SK-N-SH (cell line): ENCODE data around the gene DES. TPM values are rescaled to one million over a fixed set of nuclear protein-coding genes. Genes with fewer than 3 reads are reported as not detected.

Experiments
- CTCF ChIA-PET: fragments of 300-600, 350-600 bp; formaldehyde crosslinking; extraction: SDS; loops from one replicate; lab custom pipeline; 2021; lab: Yijun Ruan, JAX
- POLR2A ChIA-PET: fragments of 350-600 bp; sonication (Branson Sonifier 250); formaldehyde crosslinking; extraction: SDS; loops from one replicate; lab custom pipeline; 2020; ENCODE audit warnings: antibody characterized with exemption, inconsistent platforms; lab: Yijun Ruan, JAX
- DNase-seq: peaks from one replicate; pipeline ENCODE4 v3.0.0; 2012
- H2AFZ ChIP-seq: fragments of 200-600 bp; sonication (generic); 2 replicates; pipeline ENCODE4 v1.8.1; 2016; ENCODE audit warnings: antibody characterized with exemption, mild to moderate bottlenecking, low read depth
- H3F3A ChIP-seq: fragments of 200-600 bp; sonication (generic); replicated peaks from 2 replicates; pipeline ENCODE3; 2016; ENCODE audit warnings: antibody characterized with exemption, mild to moderate bottlenecking; ENCODE audit not compliant: insufficient read depth
- H3K27ac ChIP-seq, 2 experiments: fragments of 200-500 bp in 1 of 2; fragments of 200-600 bp in 1 of 2; sonication (Bioruptor generic) in 1 of 2; sonication (generic), shearing (Covaris generic) in 1 of 2; 2 replicates each; pipeline versions ENCODE4 v1.5.1 to v1.6.1; 2014 to 2016; ENCODE audit warnings: low read depth in 2 of 2, inconsistent platforms in 1 of 2, low read length in 1 of 2, mild to moderate bottlenecking in 1 of 2, mixed read lengths in 1 of 2
- H3K27me3 ChIP-seq: fragments of 200-600 bp; sonication (generic), shearing (Covaris generic); 2 replicates; pipeline ENCODE4 v1.6.1; 2016; ENCODE audit warnings: mixed run types; ENCODE audit not compliant: insufficient read depth
- H3K36me3 ChIP-seq, 2 experiments: fragments of 200-500 bp in 1 of 2; fragments of 200-600 bp in 1 of 2; sonication (Bioruptor generic) in 1 of 2; sonication (generic) in 1 of 2; replicated peaks in 1 of 2; 2 replicates each; pipeline versions ENCODE3 to v1.5.1; 2014 to 2016; ENCODE audit warnings: low read length in 1 of 2, mild to moderate bottlenecking in 1 of 2; ENCODE audit not compliant: insufficient read depth in 2 of 2, control insufficient read depth in 1 of 2
- H3K4me1 ChIP-seq, 2 experiments: fragments of 200-500 bp in 1 of 2; fragments of 200-600 bp in 1 of 2; sonication (Bioruptor generic) in 1 of 2; sonication (generic), shearing (Covaris generic) in 1 of 2; 2 replicates each; pipeline versions ENCODE4 v1.5.1 to v1.6.1; 2014 to 2016; ENCODE audit warnings: low read depth in 1 of 2, low read length in 1 of 2, mixed run types in 1 of 2; ENCODE audit not compliant: insufficient read depth in 2 of 2, control insufficient read depth in 1 of 2
- H3K4me2 ChIP-seq: fragments of 200-600 bp; sonication (generic), shearing (Covaris generic); 2 replicates; pipeline ENCODE4 v1.6.1; 2017; ENCODE audit warnings: mixed run types
- H3K4me3 ChIP-seq, 2 experiments: fragments of 200-500 bp in 1 of 2; fragments of 200-600 bp in 1 of 2; sonication (Bioruptor generic) in 1 of 2; sonication (generic), shearing (Covaris generic) in 1 of 2; 2 replicates each; pipeline versions ENCODE4 v1.5.1 to v1.8.1; 2014 to 2016; ENCODE audit warnings: low read depth in 2 of 2, inconsistent platforms in 1 of 2, low read length in 1 of 2, mild to moderate bottlenecking in 1 of 2, mixed read lengths in 1 of 2, moderate library complexity in 1 of 2
- H3K79me2 ChIP-seq: fragments of 200-600 bp; sonication (generic); 2 replicates; pipeline ENCODE4 v1.8.1; 2017; ENCODE audit warnings: mild to moderate bottlenecking; ENCODE audit not compliant: insufficient read depth
- H3K9ac ChIP-seq: fragments of 200-600 bp; sonication (generic); 2 replicates; pipeline ENCODE4 v1.6.1; 2017; ENCODE audit warnings: mixed run types
- H3K9me2 ChIP-seq: fragments of 200-600 bp; sonication (generic); 2 replicates; pipeline ENCODE4 v1.6.1; 2017; ENCODE audit warnings: mixed run types
- H3K9me3 ChIP-seq: fragments of 200-600 bp; sonication (generic); 2 replicates; pipeline ENCODE4 v1.6.1; 2017; ENCODE audit warnings: mixed run types, mild to moderate bottlenecking, moderate library complexity
- H4K20me1 ChIP-seq: fragments of 200-600 bp; sonication (generic); 2 replicates; pipeline ENCODE4 v1.6.1; 2017; ENCODE audit warnings: mild to moderate bottlenecking, mixed run types; ENCODE audit not compliant: insufficient read depth
- CHD2 ChIP-seq: fragments of 150-350 bp; IDR thresholded peaks from 2 replicates; pipeline ENCODE4 v1.6.1; 2018; ENCODE audit warnings: low read length; ENCODE audit not compliant: partially characterized antibody
- ELF1 ChIP-seq: IDR thresholded peaks from 2 replicates; pipeline ENCODE4 v1.4.0; 2012
- FOSL2 ChIP-seq: IDR thresholded peaks from 2 replicates; pipeline ENCODE4 v1.4.0; 2012; ENCODE audit warnings: low read depth, mild to moderate bottlenecking, moderate library complexity, borderline replicate concordance
- FOXM1 ChIP-seq: IDR thresholded peaks from 2 replicates; pipeline ENCODE4 v1.4.0; 2012; ENCODE audit warnings: low read depth, mild to moderate bottlenecking
- GATA2 ChIP-seq: sonication (generic); formaldehyde crosslinking; IDR thresholded peaks from 2 replicates; pipeline ENCODE4 v1.5.0; 2020; ENCODE audit warnings: mild to moderate bottlenecking, missing genetic modification reagents
- RAD21 ChIP-seq: IDR thresholded peaks from 2 replicates; pipeline ENCODE4 v1.6.1; 2012; ENCODE audit warnings: mild to moderate bottlenecking, low read length
- REST ChIP-seq: IDR thresholded peaks from 2 replicates; pipeline ENCODE4 v1.6.1; 2012; ENCODE audit warnings: mild to moderate bottlenecking, low read depth, low read length, moderate library complexity
- RFX5 ChIP-seq: IDR thresholded peaks from 2 replicates; pipeline ENCODE4 v1.6.1; 2012; ENCODE audit warnings: mild to moderate bottlenecking, improper control_type of control experiment, low read length
- SIN3A ChIP-seq: IDR thresholded peaks from 2 replicates; pipeline ENCODE4 v1.6.1; 2012; ENCODE audit warnings: low read depth, mild to moderate bottlenecking, low read length, moderate library complexity, borderline replicate concordance
- SMC3 ChIP-seq: IDR thresholded peaks from 2 replicates; pipeline ENCODE4 v1.6.1; 2012; ENCODE audit warnings: low read depth, low read length, improper control_type of control experiment
- TAF1 ChIP-seq: IDR thresholded peaks from 2 replicates; pipeline ENCODE4 v1.6.1; 2012; ENCODE audit warnings: low read depth, mild to moderate bottlenecking, low read length, moderate library complexity, borderline replicate concordance
- TCF12 ChIP-seq: IDR thresholded peaks from 2 replicates; pipeline ENCODE4 v1.4.0; 2012
- YY1 ChIP-seq: IDR thresholded peaks from 2 replicates; pipeline ENCODE4 v1.4.0; 2012; ENCODE audit warnings: low read depth, mild to moderate bottlenecking
- WGBS: methylation state at CpG from one replicate; pipeline ENCODE4 v1.1.6; 2017; ENCODE audit warnings: low lambda C conversion rate; 5-methylcytosine and 5-hydroxymethylcytosine counted together
- polyA plus RNA-seq, 3 experiments: library from polyadenylated mRNA; depleted of rRNA; stranded (reverse); fragments of >200 nt; gene quantifications; 2 replicates each; pipeline ENCODE4 v1.2.3, GENCODE V29; 2012

Gene DES
- polyA plus RNA-seq, 1 of the 3 experiments (the other 2 are of a cell fraction) = 0.21 TPM

GRCh38 chr2:219416235-219416602 is 2.0 kb upstream of the DES start:
- WGBS = 41% methylated on average over 3 of the region's 3 CpGs
- H3K9me3 ChIP-seq = 0 out of 2 replicates have a peak, but pooled peaks cover 6% of the 10 kb centered on the region
- ChIA-PET POLR2A (no interaction called here), CTCF (interaction anchor here (1.6 to 7.2 kb wide), 5 partner anchors 14 to 114 kb away, joined by 4 to 46 read pairs (median 8); no protein-coding TSS in a partner anchor)
- H3K79me2 ChIP-seq = no peaks in the 10 kb centered on the region
- no peaks in the 10 kb centered on the region for H4K20me1 ChIP-seq
- no peak overlapping the region for H3K4me3 ChIP-seq
- DNase-seq = no peak
- H3K4me2 ChIP-seq = no peak overlapping the region
- no peak overlapping the region for H3K9ac ChIP-seq
- H3K36me3 ChIP-seq = no peaks in the 10 kb centered on the region
- no peak for TF ChIP-seq FOXM1
- no peak for TF ChIP-seq REST
- no peak for TF ChIP-seq CHD2
- TF ChIP-seq TCF12 = no peak
- no peak for TF ChIP-seq RFX5
- TF ChIP-seq FOSL2 = no peak
- TF ChIP-seq RAD21 = no peak
- TF ChIP-seq GATA2 = no peak
- TF ChIP-seq TAF1 = no peak
- no peak for TF ChIP-seq SIN3A
- H3K4me1 ChIP-seq = no peaks in the 10 kb centered on the region; a peak in 1 of 4 replicates
- no peak overlapping the region for H2AFZ ChIP-seq
- H3K27me3 ChIP-seq = no peaks in the 10 kb centered on the region
- no peak overlapping the region for H3K27ac ChIP-seq
- no peaks in the 10 kb centered on the region for H3F3A ChIP-seq
- H3K9me2 ChIP-seq = no peaks in the 10 kb centered on the region

GRCh38 chr2:219416938-219417337 is 1.2 kb upstream of the DES start:
- no peaks in the 10 kb centered on the region for H3K9me2 ChIP-seq
- WGBS = 80% methylated on average over 4 of the region's 4 CpGs
- no peak overlapping the region for H3K9ac ChIP-seq
- ChIA-PET CTCF (interaction anchor here (1.6 to 7.2 kb wide), 5 partner anchors 13 to 113 kb away, joined by 4 to 46 read pairs (median 8); no protein-coding TSS in a partner anchor), POLR2A (no interaction called here)
- no peaks in the 10 kb centered on the region for H4K20me1 ChIP-seq
- no peak overlapping the region for H3K27ac ChIP-seq
- DNase-seq = no peak
- H3K36me3 ChIP-seq = no peaks in the 10 kb centered on the region
- no peak overlapping the region for H3K4me3 ChIP-seq
- 0 out of 2 replicates have a peak, but pooled peaks cover 6% of the 10 kb centered on the region for H3K9me3 ChIP-seq
- H3K79me2 ChIP-seq = no peaks in the 10 kb centered on the region
- no peak overlapping the region for H2AFZ ChIP-seq
- H3K4me2 ChIP-seq = no peak overlapping the region
- TF ChIP-seq YY1 (no peak), SMC3 (no peak), ELF1 (no peak)
- H3K27me3 ChIP-seq = no peaks in the 10 kb centered on the region
- H3F3A ChIP-seq = no peaks in the 10 kb centered on the region
- no peaks in the 10 kb centered on the region; a peak in 1 of 4 replicates for H3K4me1 ChIP-seq
